ENCODE data around the gene ZNF256. TPM values are rescaled to one million over a fixed set of nuclear protein-coding genes. Genes with fewer than 3 reads are reported as not detected.
A peak's percentile ranks its signal among the peaks of the same experiment; 100 is the strongest.

ZNF256 gene
- total RNA-seq, 1 experiment from 2014 or later = 12.3 TPM

DNA sequence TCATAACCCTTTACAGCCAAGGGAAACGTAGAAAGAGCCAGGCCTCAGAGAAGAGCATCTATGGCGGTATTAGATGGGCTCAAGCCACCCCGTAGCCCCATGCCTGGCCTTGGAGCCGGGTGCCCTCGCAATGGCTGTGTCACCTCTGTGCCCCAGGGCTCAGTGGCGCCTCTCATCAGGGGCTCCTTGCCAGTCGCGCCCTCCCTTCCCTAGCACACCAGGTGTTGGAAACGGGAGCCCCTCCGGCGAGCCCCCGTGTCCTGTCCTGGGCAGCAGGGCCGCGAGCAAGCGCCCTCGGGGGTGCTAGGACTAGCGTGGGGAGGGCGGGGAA, 453 bp downstream of the ZNF256 start:
- H2BK5ac ChIP-seq (ENCODE audit: insufficient read length, low read length) = no peak overlapping the region
- no peak overlapping the region for H2BK20ac ChIP-seq (ENCODE audit: low read depth, low read length, poor library complexity, severe bottlenecking)
- H4K5ac ChIP-seq (ENCODE audit: insufficient read length, low read depth, low read length) = no peak overlapping the region
- no peak for DNase-seq
- no peak overlapping the region for H3K27ac ChIP-seq (ENCODE audit: insufficient read length, low read depth, low read length)
- H3K36me3 Mint-ChIP-seq (ENCODE audit: insufficient read depth in 1 of 3, low read depth in 3 of 3) = peaks cover 26 to 46% (median 34%) of the 10 kb centered on the region in 3 experiments
- H3K9me3 Mint-ChIP-seq = peaks cover 26 to 65% of the 10 kb centered on the region in 2 experiments
- no peak overlapping the region for H3K4ac ChIP-seq (ENCODE audit: low read depth, low read length)
- peaks cover 8% of the 10 kb centered on the region for H3K23me2 ChIP-seq (ENCODE audit: insufficient read length, low read depth, low read length, poor library complexity, severe bottlenecking)
- TF ChIP-seq, protein P1, sequence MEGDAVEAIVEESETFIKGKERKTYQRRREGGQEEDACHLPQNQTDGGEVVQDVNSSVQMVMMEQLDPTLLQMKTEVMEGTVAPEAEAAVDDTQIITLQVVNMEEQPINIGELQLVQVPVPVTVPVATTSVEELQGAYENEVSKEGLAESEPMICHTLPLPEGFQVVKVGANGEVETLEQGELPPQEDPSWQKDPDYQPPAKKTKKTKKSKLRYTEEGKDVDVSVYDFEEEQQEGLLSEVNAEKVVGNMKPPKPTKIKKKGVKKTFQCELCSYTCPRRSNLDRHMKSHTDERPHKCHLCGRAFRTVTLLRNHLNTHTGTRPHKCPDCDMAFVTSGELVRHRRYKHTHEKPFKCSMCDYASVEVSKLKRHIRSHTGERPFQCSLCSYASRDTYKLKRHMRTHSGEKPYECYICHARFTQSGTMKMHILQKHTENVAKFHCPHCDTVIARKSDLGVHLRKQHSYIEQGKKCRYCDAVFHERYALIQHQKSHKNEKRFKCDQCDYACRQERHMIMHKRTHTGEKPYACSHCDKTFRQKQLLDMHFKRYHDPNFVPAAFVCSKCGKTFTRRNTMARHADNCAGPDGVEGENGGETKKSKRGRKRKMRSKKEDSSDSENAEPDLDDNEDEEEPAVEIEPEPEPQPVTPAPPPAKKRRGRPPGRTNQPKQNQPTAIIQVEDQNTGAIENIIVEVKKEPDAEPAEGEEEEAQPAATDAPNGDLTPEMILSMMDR (conservative IDR thresholded peaks at IDR 0.05) = no peak
- no peak overlapping the region for H3K23ac ChIP-seq (ENCODE audit: insufficient read length, low read depth, low read length)
- WGBS (ENCODE audit: extremely low coverage, insufficient read length, low lambda C conversion rate) = no CpG with 5 or more reads among the region's 18 CpGs
- peak overlapping the region; percentile 34 for H3K18ac ChIP-seq (ENCODE audit: insufficient read length, low read depth, low read length)
- H2AK5ac ChIP-seq (ENCODE audit: insufficient read length, low read length) = no peak overlapping the region
- peaks cover 4% of the 10 kb centered on the region for H3K9me3 ChIP-seq (ENCODE audit: control insufficient read depth, low read depth, low read length)
- no peak overlapping the region for H2BK120ac ChIP-seq (ENCODE audit: low read depth, low read length, poor library complexity, severe bottlenecking)
- peaks cover 4% of the 10 kb centered on the region; the same call in 1 of the 2 replicates for H3K27me3 Mint-ChIP-seq (ENCODE audit: low read depth)
- H2AFZ ChIP-seq (ENCODE audit: low read length) = no peak overlapping the region
- no peak overlapping the region for H4K91ac ChIP-seq (ENCODE audit: insufficient read length, low read depth, low read length)
- peaks cover 32% of the 10 kb centered on the region for H3K79me2 ChIP-seq (ENCODE audit: insufficient read depth, low read length)
- H3K9ac ChIP-seq (ENCODE audit: extremely low read depth, insufficient read length, low read length) = peak overlapping the region; percentile 70
- H3T11ph ChIP-seq (ENCODE audit: low read length) = no peak overlapping the region
- no peak overlapping the region for H2BK12ac ChIP-seq (ENCODE audit: insufficient read length, low read depth, low read length)
- H4K8ac ChIP-seq (replicated peaks; ENCODE audit: insufficient read length, low read depth, low read length) = no peak overlapping the region
- H3K14ac ChIP-seq (ENCODE audit: insufficient read depth, low read length) = peak overlapping the region; percentile 93
- no peaks in the 10 kb centered on the region for H3K4me1 ChIP-seq (ENCODE audit: insufficient read depth, low read length)
- H2BK15ac ChIP-seq (ENCODE audit: low read depth, low read length) = no peak overlapping the region
- no peak overlapping the region for H3K56ac ChIP-seq (ENCODE audit: insufficient read length, low read depth, low read length)
- no peaks in the 10 kb centered on the region for H3K27me3 ChIP-seq (ENCODE audit: insufficient read depth, low read length)
- H3K4me3 Mint-ChIP-seq = peak overlapping the region; percentile 93
- H4K20me1 ChIP-seq (ENCODE audit: control insufficient read depth, insufficient read depth, insufficient read length) = no peaks in the 10 kb centered on the region
- H3K4me2 ChIP-seq (ENCODE audit: insufficient read depth, insufficient read length, low read length) = peak overlapping the region; percentile 92
- H3K4me1 Mint-ChIP-seq = peaks cover 12 to 15% of the 10 kb centered on the region in 2 experiments
- peaks cover 10% of the 10 kb centered on the region for H3K79me1 ChIP-seq (ENCODE audit: insufficient read depth, low read depth, low read length, poor library complexity, severe bottlenecking)
- no peak overlapping the region; a peak in 2 of 7 replicates for H3K27ac Mint-ChIP-seq
